Thymus (tissue), 11 donors: Measurements from ENCODE around the gene GINS2. TPM values are rescaled to one million over a fixed set of nuclear protein-coding genes. Genes with fewer than 3 reads are reported as not detected.

Experiments used
- DNase-seq, 9 donors: peaks; one replicate each; pipeline ENCODE4 v3.0.0-alpha.2; 2013; ENCODE audit warnings: low spot score in 9 of 9, low read depth in 6 of 9, missing footprints in 1 of 9
- H3K27ac ChIP-seq, 2 donors: one replicate each; pipeline ENCODE4 v1.5.1; 2013; ENCODE audit warnings: control low read depth in 1 of 2, low read depth in 1 of 2, low read length in 1 of 2, mild to moderate bottlenecking in 1 of 2, moderate library complexity in 1 of 2
- H3K27me3 ChIP-seq, 2 donors: one replicate each; pipeline ENCODE4 v1.5.1; 2013; ENCODE audit warnings: low read length in 1 of 2; ENCODE audit not compliant: control insufficient read depth in 2 of 2, insufficient read depth in 1 of 2
- H3K36me3 ChIP-seq, 2 donors: one replicate each; pipeline ENCODE4 v1.5.1; 2013; ENCODE audit warnings: low read length in 1 of 2, mild to moderate bottlenecking in 1 of 2, moderate library complexity in 1 of 2; ENCODE audit not compliant: control insufficient read depth in 2 of 2, insufficient read depth in 2 of 2
- H3K4me1 ChIP-seq, 2 donors: one replicate each; pipeline ENCODE4 v1.5.1; 2013; ENCODE audit warnings: low read length in 2 of 2; ENCODE audit not compliant: control insufficient read depth in 2 of 2, insufficient read depth in 2 of 2
- H3K4me3 ChIP-seq, 2 donors: one replicate each; pipeline ENCODE4 v1.5.1; 2013; ENCODE audit warnings: low read length in 2 of 2, control low read depth in 1 of 2, mild to moderate bottlenecking in 1 of 2
- H3K9me3 ChIP-seq, 2 donors: one replicate each; pipeline ENCODE4 v1.5.1; 2013; ENCODE audit warnings: low read length in 1 of 2, mild to moderate bottlenecking in 1 of 2; ENCODE audit not compliant: control insufficient read depth in 2 of 2, insufficient read depth in 1 of 2
- WGBS: extraction: QIAGEN DNeasy Blood & Tissue Kit; methylation state at CpG from one replicate; pipeline ENCODE4 v1.1.7; 2013; 5-methylcytosine and 5-hydroxymethylcytosine counted together
- polyA plus RNA-seq: library from polyadenylated mRNA; stranded (reverse); fragments of 200-250 nt; gene quantifications from one replicate; pipeline ENCODE4 v1.2.3, GENCODE V29; 2013
- total RNA-seq: library from RNA; stranded (reverse); fragments of 120-200 nt; gene quantifications from one replicate; pipeline ENCODE4 v1.2.4, GENCODE V29; 2013
- donor health status: healthy.

The GINS2 gene
- total and polyA plus RNA-seq, 2 donors, result 1.4 to 23.2 TPM

- Histone ChIP-seq H3K27ac (no peak overlapping the region), H3K4me1 (peaks cover 0 to 17% of the 10 kb centered on the region in 2 donors), H3K9me3 (peaks cover 0 to 5% of the 10 kb centered on the region in 2 donors), H3K4me3 (no peak overlapping the region), H3K36me3 (peaks cover 90 to 94% of the 10 kb centered on the region in 2 donors), H3K27me3 (no peaks in the 10 kb centered on the region)
- 97% methylated on average over 21 of the region's 21 CpGs for WGBS
- DNase-seq, result no peak
These were observed 44.6 kb downstream of the GINS2 start for GRCh38 chr16:85644093-85644712.

- 94% methylated on average over 8 of the region's 8 CpGs for WGBS
- no peak overlapping the region for H3K4me3 ChIP-seq
- H3K9me3 ChIP-seq, result peaks cover 0 to 4% of the 10 kb centered on the region in 2 donors
- DNase-seq, result no peak
- no peaks in the 10 kb centered on the region for H3K27me3 ChIP-seq
- peaks cover 90 to 92% of the 10 kb centered on the region in 2 donors for H3K36me3 ChIP-seq
- H3K4me1 ChIP-seq, result peaks cover 0 to 17% of the 10 kb centered on the region in 2 donors
- no peak overlapping the region for H3K27ac ChIP-seq
These were observed 45.1 kb downstream of the GINS2 start for GRCh38 chr16:85643631-85644030.

GRCh38 chr16:85642762-85643358 is 45.9 kb downstream of the GINS2 start:
- peaks cover 0 to 21% of the 10 kb centered on the region in 2 donors for H3K4me1 ChIP-seq

GRCh38 chr16:85641776-85642176 is 47.0 kb downstream of the GINS2 start:
- H3K36me3 ChIP-seq, result peaks cover 88 to 94% of the 10 kb centered on the region in 2 donors
- DNase-seq, result no peak
- H3K4me1 ChIP-seq, result peaks cover 0 to 22% of the 10 kb centered on the region in 2 donors
- H3K27me3 ChIP-seq, result no peaks in the 10 kb centered on the region
- no peak overlapping the region for H3K4me3 ChIP-seq
- no peak overlapping the region for H3K27ac ChIP-seq
- peaks cover 0 to 4% of the 10 kb centered on the region in 2 donors for H3K9me3 ChIP-seq
- 94% methylated on average over 12 of the region's 12 CpGs for WGBS

More at GRCh38 chr16:85642762-85643358, 45.9 kb downstream of the GINS2 start:
- no peak for DNase-seq
- WGBS, result 95% methylated on average over 32 of the region's 32 CpGs
- Histone ChIP-seq H3K36me3 (peaks cover 87 to 92% of the 10 kb centered on the region in 2 donors), H3K4me3 (no peak overlapping the region), H3K27me3 (no peaks in the 10 kb centered on the region), H3K27ac (no peak overlapping the region), H3K9me3 (peaks cover 0 to 4% of the 10 kb centered on the region in 2 donors)

GRCh38 chr16:85641305-85641704 is 47.4 kb downstream of the GINS2 start:
- H3K4me1 ChIP-seq, result peaks cover 0 to 22% of the 10 kb centered on the region in 2 donors
- H3K27me3 ChIP-seq, result no peaks in the 10 kb centered on the region
- DNase-seq, result no peak
- WGBS, result 93% methylated on average over 24 of the region's 24 CpGs
- peaks cover 0 to 4% of the 10 kb centered on the region in 2 donors for H3K9me3 ChIP-seq
- peaks cover 90 to 96% of the 10 kb centered on the region in 2 donors for H3K36me3 ChIP-seq
- H3K4me3 ChIP-seq, result no peak overlapping the region
- H3K27ac ChIP-seq, result no peak overlapping the region

GRCh38 chr16:85640585-85640984 is 48.2 kb downstream of the GINS2 start:
- peaks cover 2 to 22% of the 10 kb centered on the region in 2 donors for H3K4me1 ChIP-seq
- WGBS, result 96% methylated on average over 31 of the region's 31 CpGs
- peaks cover 91 to 96% of the 10 kb centered on the region in 2 donors for H3K36me3 ChIP-seq
- no peak for DNase-seq
- no peak overlapping the region for H3K27ac ChIP-seq
- no peak overlapping the region for H3K4me3 ChIP-seq
- peaks cover 2 to 4% of the 10 kb centered on the region in 2 donors for H3K9me3 ChIP-seq
- no peaks in the 10 kb centered on the region for H3K27me3 ChIP-seq

GRCh38 chr16:85640254-85640558 is 48.5 kb downstream of the GINS2 start:
- Histone ChIP-seq H3K4me1 (peaks cover 2 to 22% of the 10 kb centered on the region in 2 donors), H3K27ac (no peak overlapping the region), H3K27me3 (no peaks in the 10 kb centered on the region), H3K36me3 (peaks cover 91 to 96% of the 10 kb centered on the region in 2 donors), H3K4me3 (no peak overlapping the region), H3K9me3 (peaks cover 2 to 4% of the 10 kb centered on the region in 2 donors)
- DNase-seq, result no peak
- WGBS, result 94% methylated on average over 13 of the region's 13 CpGs

- H3K9me3 ChIP-seq, result peaks cover 2 to 4% of the 10 kb centered on the region in 2 donors
- peaks cover 92 to 97% of the 10 kb centered on the region in 2 donors for H3K36me3 ChIP-seq
- H3K27ac ChIP-seq, result no peak overlapping the region
- H3K27me3 ChIP-seq, result no peaks in the 10 kb centered on the region
- WGBS, result 97% methylated on average over 35 of the region's 35 CpGs
- DNase-seq, result no peak
- H3K4me1 ChIP-seq, result peaks cover 2 to 22% of the 10 kb centered on the region in 2 donors
- no peak overlapping the region for H3K4me3 ChIP-seq
These were observed 49.1 kb downstream of the GINS2 start for GRCh38 chr16:85639529-85640253.
